K562 (cell line): ENCODE data around the gene ZBTB42.

Experiments used
- TF ChIP-seq, protein P1 (sequence below): sonication (generic); formaldehyde crosslinking; IDR thresholded peaks from 2 replicates; pipeline ENCODE4 v1.8.1; 2023; ENCODE audit warnings: mild to moderate bottlenecking, missing genetic modification reagents, moderate library complexity
- TF ChIP-seq, protein P2 (sequence below): fragments of 450-650 bp; formaldehyde crosslinking; IDR thresholded peaks from 2 replicates; pipeline ENCODE4 v1.4.0; 2022; ENCODE audit warnings: missing genetic modification characterization

DNA sequence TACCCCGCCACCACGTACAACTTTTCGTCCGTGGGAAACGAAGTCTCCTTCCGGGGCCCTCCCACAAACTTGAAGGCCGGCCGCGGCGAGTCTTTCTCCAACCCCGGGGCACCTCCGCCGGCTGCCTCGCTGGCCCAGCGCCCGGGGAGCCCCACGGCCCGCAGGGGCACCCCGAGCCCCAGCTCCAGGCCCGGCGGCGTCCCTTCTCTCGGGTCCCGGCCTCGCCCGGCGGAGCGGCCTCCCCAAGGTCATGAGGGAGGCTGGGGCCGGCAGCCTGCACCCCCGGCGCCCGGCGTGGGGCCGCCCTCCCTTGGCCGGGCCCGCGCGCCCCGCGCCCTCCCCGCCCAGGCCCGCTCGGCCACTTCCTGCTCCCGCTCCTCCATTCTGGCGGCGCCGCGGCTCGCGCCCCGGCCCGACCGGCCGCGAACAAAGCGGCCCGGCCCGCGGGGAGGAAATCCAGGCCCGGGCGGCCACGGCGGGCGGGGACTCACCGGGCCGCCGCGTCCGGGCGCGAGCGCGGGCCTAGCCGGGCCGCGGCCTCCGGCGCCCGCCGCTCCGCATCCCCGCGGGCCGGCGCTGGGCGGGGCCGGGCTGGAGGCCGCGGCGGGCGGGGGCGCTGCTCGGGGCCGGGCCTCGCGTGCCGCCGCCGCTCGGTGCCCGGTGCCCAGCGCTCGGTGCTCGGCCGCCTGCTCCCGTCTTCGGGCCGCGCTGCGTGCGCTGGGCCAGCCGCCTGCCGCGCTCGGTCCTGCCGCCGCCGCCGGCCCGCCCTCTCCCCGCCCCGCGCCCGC lies 5.7 kb upstream of the ZBTB42 start, which contains the start of gene AKT1:
- TF ChIP-seq, protein P1, sequence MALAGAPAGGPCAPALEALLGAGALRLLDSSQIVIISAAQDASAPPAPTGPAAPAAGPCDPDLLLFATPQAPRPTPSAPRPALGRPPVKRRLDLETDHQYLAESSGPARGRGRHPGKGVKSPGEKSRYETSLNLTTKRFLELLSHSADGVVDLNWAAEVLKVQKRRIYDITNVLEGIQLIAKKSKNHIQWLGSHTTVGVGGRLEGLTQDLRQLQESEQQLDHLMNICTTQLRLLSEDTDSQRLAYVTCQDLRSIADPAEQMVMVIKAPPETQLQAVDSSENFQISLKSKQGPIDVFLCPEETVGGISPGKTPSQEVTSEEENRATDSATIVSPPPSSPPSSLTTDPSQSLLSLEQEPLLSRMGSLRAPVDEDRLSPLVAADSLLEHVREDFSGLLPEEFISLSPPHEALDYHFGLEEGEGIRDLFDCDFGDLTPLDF (CRISPR knock-in tag) = no peak
- TF ChIP-seq, protein P2, sequence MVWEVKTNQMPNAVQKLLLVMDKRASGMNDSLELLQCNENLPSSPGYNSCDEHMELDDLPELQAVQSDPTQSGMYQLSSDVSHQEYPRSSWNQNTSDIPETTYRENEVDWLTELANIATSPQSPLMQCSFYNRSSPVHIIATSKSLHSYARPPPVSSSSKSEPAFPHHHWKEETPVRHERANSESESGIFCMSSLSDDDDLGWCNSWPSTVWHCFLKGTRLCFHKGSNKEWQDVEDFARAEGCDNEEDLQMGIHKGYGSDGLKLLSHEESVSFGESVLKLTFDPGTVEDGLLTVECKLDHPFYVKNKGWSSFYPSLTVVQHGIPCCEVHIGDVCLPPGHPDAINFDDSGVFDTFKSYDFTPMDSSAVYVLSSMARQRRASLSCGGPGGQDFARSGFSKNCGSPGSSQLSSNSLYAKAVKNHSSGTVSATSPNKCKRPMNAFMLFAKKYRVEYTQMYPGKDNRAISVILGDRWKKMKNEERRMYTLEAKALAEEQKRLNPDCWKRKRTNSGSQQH (CRISPR knock-in tag) = no peak
